Mucosa of descending colon (tissue), 3 donors: ENCODE data around the gene ATP13A4. TPM values are rescaled to one million over a fixed set of nuclear protein-coding genes. Genes with fewer than 3 reads are reported as not detected.

Experiments
- ATAC-seq: fragments of 200-7000 bp; cut with Tn5 transposase; one replicate; pipeline ENCODE4 v1.9.1; 2020; ENCODE audit warnings: mild to moderate bottlenecking, moderate library complexity
- DNase-seq, 3 donors: peaks; one replicate each; pipeline ENCODE4 v3.0.0-alpha.2; 2020
- H3K36me3 ChIP-seq: fragments of 200-600 bp; one replicate; pipeline ENCODE4 v1.8.0; 2021; ENCODE audit warnings: low read depth, mild to moderate bottlenecking
- H3K4me1 ChIP-seq: fragments of 200-600 bp; one replicate; pipeline ENCODE4 v1.8.0; 2021; ENCODE audit warnings: low read depth, mild to moderate bottlenecking
- H3K4me3 ChIP-seq: fragments of 200-600 bp; one replicate; pipeline ENCODE4 v1.8.0; 2021; ENCODE audit warnings: mild to moderate bottlenecking
- H3K9me3 ChIP-seq: fragments of 200-600 bp; one replicate; pipeline ENCODE4 v1.8.0; 2021; ENCODE audit warnings: mild to moderate bottlenecking
- CTCF ChIP-seq: fragments of 200-600 bp; IDR thresholded peaks from one replicate; pipeline ENCODE4 v1.8.0; 2022; ENCODE audit warnings: antibody characterized with exemption, mild to moderate bottlenecking
- intact Hi-C, 2 donors: fragments of 100-400 bp; cut with DNase I in 1 of 2; cut with micrococcal nuclease in 1 of 2; formaldehyde crosslinking; loops; one replicate each; pipeline versions ENCODE4 v1.11.0 to v1.11.1; 2022; cut with DNase I, micrococcal nuclease
- long read RNA-seq, 2 donors: library from polyadenylated mRNA; unstranded; transcript quantifications; one replicate each; pipeline ENCODE4 v2.0.0, GENCODE V29; 2019 to 2021
- total RNA-seq, 3 donors: library from RNA; stranded (reverse); fragmentation: NEBNext Ultra II Directional in 2 of 3; extraction: Animal tissue kit (Norgen Biotek cat#: 25700) in 2 of 3; gene quantifications; one replicate each; pipeline versions ENCODE4 v1.2.1 to v1.2.4, GENCODE V29; 2021 to 2023
- donor health status: DM: no; HTN: no; CAD: no; lungs with moderate emphysema.
- donor health status: DM: no; HTN: no; CAD: no.
- donor health status: DM: no; HTN: yes; CAD: no.

The ATP13A4 gene
- 10 to 100 TPM in 2 of 3 donors, 1 to 10 TPM in 1; 7.3 to 33.6 (median 19.1) TPM for total RNA-seq
- long read RNA-seq, donor 1, full-length matches to known transcripts = 2 of 3 reads
- long read RNA-seq, donor 1, partial matches to known transcripts = 0 of 3 reads
- long read RNA-seq, donor 1, other reads (novel, unspliced or antisense) = 1 of 3 reads
- long read RNA-seq, donor 2, full-length matches to known transcripts = 1 of 1 reads
- long read RNA-seq, donor 2, partial matches to known transcripts = 0 of 1 reads
- long read RNA-seq, donor 2, other reads (novel, unspliced or antisense) = 0 of 1 reads

- Histone ChIP-seq H3K36me3 (no peaks in the 10 kb centered on the region), H3K4me1 (peaks cover 4% of the 10 kb centered on the region), H3K9me3 (no peaks in the 10 kb centered on the region), H3K4me3 (no peak within 1 kb of the TSS)
- DNase-seq (peak; percentile 77 to 83 (median 77)), ATAC-seq (peak; percentile 92)
- intact Hi-C loops = no loop called here
- TF ChIP-seq CTCF = no peak
These were observed at the start of gene ATP13A4 for GRCh38 chr3:193554811-193555210. Gene ATP13A4 (minus strand): TSS chr3:193554895. CDS start chr3:193554799, 96 bp downstream.

- no peak for TF ChIP-seq CTCF
- no peak overlapping the region for H3K4me3 ChIP-seq
- H3K4me1 ChIP-seq = peaks cover 6% of the 10 kb centered on the region
- intact Hi-C loops = no loop called here
- no peaks in the 10 kb centered on the region for H3K36me3 ChIP-seq
- no peaks in the 10 kb centered on the region for H3K9me3 ChIP-seq
- DNase-seq (no peak), ATAC-seq (no peak)
These were observed 44.7 kb upstream of the ATP13A4 start for GRCh38 chr3:193599393-193599792.

GRCh38 chr3:193598202-193598601 is 43.5 kb upstream of the ATP13A4 start:
- Histone ChIP-seq H3K9me3 (no peaks in the 10 kb centered on the region), H3K36me3 (no peaks in the 10 kb centered on the region), H3K4me1 (peaks cover 12% of the 10 kb centered on the region), H3K4me3 (no peak overlapping the region)
- ATAC-seq (no peak), DNase-seq (no peak)
- intact Hi-C loops = no loop called here
- no peak for TF ChIP-seq CTCF

GRCh38 chr3:193595939-193596487 is 41.3 kb upstream of the ATP13A4 start:
- ATAC-seq = no peak
- Histone ChIP-seq H3K4me1 (peaks cover 12% of the 10 kb centered on the region), H3K36me3 (no peaks in the 10 kb centered on the region), H3K9me3 (no peaks in the 10 kb centered on the region), H3K4me3 (no peak overlapping the region)
- TF ChIP-seq CTCF = no peak
- intact Hi-C loops = no loop called here
- no peak for DNase-seq

- H3K9me3 ChIP-seq = no peaks in the 10 kb centered on the region
- no peak for TF ChIP-seq CTCF
- H3K4me1 ChIP-seq = peaks cover 12% of the 10 kb centered on the region
- DNase-seq (no peak), ATAC-seq (no peak)
- H3K4me3 ChIP-seq = no peak overlapping the region
- intact Hi-C loops = no loop called here
- no peaks in the 10 kb centered on the region for H3K36me3 ChIP-seq
These were observed 40.4 kb upstream of the ATP13A4 start for GRCh38 chr3:193594946-193595689.
